Measurements from ENCODE around the gene UXS1. TPM values are rescaled to one million over a fixed set of nuclear protein-coding genes. Genes with fewer than 3 reads are reported as not detected.

The UXS1 gene
- polyA plus RNA-seq, 1 of the 3 experiments (the other 2 are of a cell fraction), result 55.9 TPM

GRCh38 chr2:106163948-106164545, 30.1 kb downstream of the UXS1 start:
- no peak for DNase-seq
- Histone ChIP-seq H3K9me3 (no peaks in the 10 kb centered on the region), H3K9ac (no peak overlapping the region), H3K4me2 (no peak overlapping the region), H3K27me3 (ENCODE audit: insufficient read depth) (no peaks in the 10 kb centered on the region), H3K36me3 (replicated peaks in 1 of 2; ENCODE audit: control insufficient read depth in 1 of 2, insufficient read depth in 2 of 2, low read length in 1 of 2) (peaks cover 5 to 15% of the 10 kb centered on the region in 2 experiments), H3K27ac (ENCODE audit: low read depth in 2 of 2, low read length in 1 of 2) (no peak overlapping the region), H2AFZ (ENCODE audit: low read depth) (no peak overlapping the region), H3F3A (replicated peaks; ENCODE audit: insufficient read depth) (no peaks in the 10 kb centered on the region), H3K79me2 (ENCODE audit: insufficient read depth) (peaks cover 11% of the 10 kb centered on the region; the same call in 1 of the 2 replicates), H3K4me3 (ENCODE audit: low read depth in 2 of 2, low read length in 1 of 2) (no peak overlapping the region), H3K9me2 (no peaks in the 10 kb centered on the region), H3K4me1 (ENCODE audit: control insufficient read depth in 1 of 2, insufficient read depth in 2 of 2, low read depth in 1 of 2, low read length in 1 of 2) (no peaks in the 10 kb centered on the region; a peak in 2 of 4 replicates), H4K20me1 (ENCODE audit: insufficient read depth) (no peaks in the 10 kb centered on the region)
- TF ChIP-seq EP300 (IDR thresholded peaks at IDR 0.05; ENCODE audit: borderline replicate concordance in 1 of 2, low read depth in 1 of 2, low read length in 1 of 2) (no peak), CHD2 (IDR thresholded peaks at IDR 0.05; ENCODE audit: low read length, partially characterized antibody) (no peak), EZH2phosphoT487 (IDR thresholded peaks at IDR 0.05; ENCODE audit: borderline replicate concordance, low read depth) (no peak), CTCF (IDR thresholded peaks at IDR 0.05) (no peak), FOSL2 (IDR thresholded peaks at IDR 0.05; ENCODE audit: borderline replicate concordance, low read depth) (no peak), RAD21 (IDR thresholded peaks at IDR 0.05; ENCODE audit: low read length) (no peak), FOXM1 (IDR thresholded peaks at IDR 0.05; ENCODE audit: low read depth) (no peak), RFX5 (IDR thresholded peaks at IDR 0.05; ENCODE audit: low read length) (no peak), TEAD4 (IDR thresholded peaks at IDR 0.05; ENCODE audit: borderline replicate concordance, insufficient read depth) (no peak), REST (IDR thresholded peaks at IDR 0.05; ENCODE audit: low read depth, low read length) (no peak), GATA2 (CRISPR knock-in tag; IDR thresholded peaks at IDR 0.05) (no peak)
- 63% methylated on average over 6 of the region's 6 CpGs for WGBS (ENCODE audit: low lambda C conversion rate)
- ChIA-PET POLR2A (no interaction called here), CTCF (no interaction called here)
